ENCODE measurements around the gene CMSS1.

DNA sequence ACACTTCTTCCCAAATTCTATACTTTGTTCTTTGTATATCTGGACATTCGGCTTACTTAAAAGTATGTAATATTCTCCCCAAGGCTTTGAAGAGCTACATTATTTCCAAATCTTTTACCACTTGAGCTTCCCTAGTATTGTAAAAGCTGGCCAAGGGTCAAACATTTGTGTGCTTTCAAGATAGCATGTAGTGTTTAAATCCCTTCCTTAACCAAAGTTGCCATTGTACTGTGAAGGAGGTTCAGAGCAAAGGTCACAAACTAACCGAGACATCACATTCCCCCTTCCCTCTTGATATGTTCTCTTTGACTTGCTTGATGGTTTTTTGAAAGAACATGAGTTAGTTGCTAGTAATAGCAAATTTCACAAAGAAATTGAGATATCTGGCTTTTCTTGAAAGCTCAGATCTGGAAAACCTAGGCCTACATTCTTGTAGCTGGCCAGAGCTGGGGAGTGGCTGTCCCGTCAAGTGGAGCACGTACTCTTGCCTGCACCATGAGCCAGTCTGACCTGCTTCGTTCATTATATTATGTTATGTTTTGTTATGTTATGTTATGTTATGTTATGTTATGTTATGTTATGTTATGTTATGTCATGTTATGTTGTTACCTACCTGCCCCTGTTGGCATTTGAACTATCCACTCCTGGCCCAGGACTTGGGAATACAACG lies 236.4 kb downstream of the CMSS1 start:
- no peak for TF ChIP-seq EZH2 (IDR thresholded peaks at IDR 0.05)
- TF ChIP-seq, protein P1, sequence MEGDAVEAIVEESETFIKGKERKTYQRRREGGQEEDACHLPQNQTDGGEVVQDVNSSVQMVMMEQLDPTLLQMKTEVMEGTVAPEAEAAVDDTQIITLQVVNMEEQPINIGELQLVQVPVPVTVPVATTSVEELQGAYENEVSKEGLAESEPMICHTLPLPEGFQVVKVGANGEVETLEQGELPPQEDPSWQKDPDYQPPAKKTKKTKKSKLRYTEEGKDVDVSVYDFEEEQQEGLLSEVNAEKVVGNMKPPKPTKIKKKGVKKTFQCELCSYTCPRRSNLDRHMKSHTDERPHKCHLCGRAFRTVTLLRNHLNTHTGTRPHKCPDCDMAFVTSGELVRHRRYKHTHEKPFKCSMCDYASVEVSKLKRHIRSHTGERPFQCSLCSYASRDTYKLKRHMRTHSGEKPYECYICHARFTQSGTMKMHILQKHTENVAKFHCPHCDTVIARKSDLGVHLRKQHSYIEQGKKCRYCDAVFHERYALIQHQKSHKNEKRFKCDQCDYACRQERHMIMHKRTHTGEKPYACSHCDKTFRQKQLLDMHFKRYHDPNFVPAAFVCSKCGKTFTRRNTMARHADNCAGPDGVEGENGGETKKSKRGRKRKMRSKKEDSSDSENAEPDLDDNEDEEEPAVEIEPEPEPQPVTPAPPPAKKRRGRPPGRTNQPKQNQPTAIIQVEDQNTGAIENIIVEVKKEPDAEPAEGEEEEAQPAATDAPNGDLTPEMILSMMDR (IDR thresholded peaks at IDR 0.05), result no peak
- no peak for TF ChIP-seq EZH2phosphoT487 (IDR thresholded peaks at IDR 0.05)

Data from neural progenitor cell (in vitro differentiated cells).